ENCODE results near the gene PTPRT. TPM values are rescaled to one million over a fixed set of nuclear protein-coding genes. Genes with fewer than 3 reads are reported as not detected.

PTPRT gene
- polyA plus RNA-seq, 1 of the 3 experiments (the other 2 are of a cell fraction), result not detected

DNA sequence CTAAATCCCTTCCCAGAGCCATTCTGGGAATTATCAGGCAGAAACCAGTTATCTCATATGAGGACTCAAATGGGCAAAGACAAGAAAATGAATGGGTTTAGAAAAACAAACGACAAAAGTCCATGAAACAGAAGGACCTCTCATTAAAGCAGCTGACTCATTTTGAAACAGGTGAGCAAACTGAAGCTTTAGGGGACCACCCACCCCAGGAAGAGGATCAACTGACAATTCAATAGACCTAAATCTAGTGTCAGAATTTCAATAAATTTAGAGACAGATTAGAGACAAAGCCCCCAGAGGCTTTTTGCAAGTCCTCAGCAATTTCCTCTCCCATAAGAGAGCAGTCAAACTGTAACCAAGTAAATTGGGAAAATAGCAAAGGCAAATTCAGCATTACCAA lies 333.8 kb downstream of the PTPRT start (continued):
- no peak for TF ChIP-seq REST (IDR thresholded peaks at IDR 0.05; ENCODE audit: low read depth, low read length)
- TF ChIP-seq MEF2A (IDR thresholded peaks at IDR 0.05; ENCODE audit: borderline replicate concordance, low read depth), result no peak
- TF ChIP-seq RCOR1 (IDR thresholded peaks at IDR 0.05; ENCODE audit: low read length), result no peak

DNA sequence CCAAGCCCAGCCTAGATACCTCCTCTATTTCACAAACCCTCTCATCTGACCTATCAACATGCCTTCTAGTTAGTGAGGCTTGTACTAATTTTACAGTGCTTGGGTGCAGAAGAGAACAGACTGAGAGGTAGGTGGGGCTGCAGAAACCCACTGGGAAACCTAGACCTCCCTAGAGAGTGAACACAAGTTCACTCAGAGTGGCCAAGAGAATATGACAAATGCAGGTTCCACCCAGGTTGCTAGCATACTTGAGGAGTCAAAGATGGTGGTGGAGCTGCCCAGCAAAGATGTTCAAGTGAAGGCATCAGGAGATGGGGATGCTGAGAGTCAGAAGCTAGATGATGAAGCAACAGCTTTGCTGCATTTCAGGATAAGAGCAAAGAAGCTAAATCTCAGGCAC lies 337.0 kb downstream of the PTPRT start:
- H3K4me2 ChIP-seq, result no peak overlapping the region
- no peaks in the 10 kb centered on the region for H3K9me3 ChIP-seq
- H3K36me3 ChIP-seq (replicated peaks in 1 of 2; ENCODE audit: control insufficient read depth in 1 of 2, insufficient read depth in 2 of 2, low read length in 1 of 2), result no peaks in the 10 kb centered on the region
- H3K79me2 ChIP-seq (ENCODE audit: insufficient read depth), result no peaks in the 10 kb centered on the region
- DNase-seq, result no peak
- POLR2A ChIA-PET, result no interaction called here
- no peaks in the 10 kb centered on the region for H3K9me2 ChIP-seq
- no peaks in the 10 kb centered on the region for H3F3A ChIP-seq (replicated peaks; ENCODE audit: insufficient read depth)
- H3K4me1 ChIP-seq (ENCODE audit: control insufficient read depth in 1 of 2, insufficient read depth in 2 of 2, low read depth in 1 of 2, low read length in 1 of 2), result no peaks in the 10 kb centered on the region
- CTCF ChIA-PET, result no interaction called here
- H2AFZ ChIP-seq (ENCODE audit: low read depth), result no peak overlapping the region
- no peak for TF ChIP-seq JUND (IDR thresholded peaks at IDR 0.05)
- no peak for TF ChIP-seq EZH2phosphoT487 (IDR thresholded peaks at IDR 0.05; ENCODE audit: borderline replicate concordance, low read depth)
- TF ChIP-seq CTCF (IDR thresholded peaks at IDR 0.05), result no peak
- TF ChIP-seq IRF3 (IDR thresholded peaks at IDR 0.05; ENCODE audit: low read depth, low read length), result no peak
- H3K27me3 ChIP-seq (ENCODE audit: insufficient read depth), result no peaks in the 10 kb centered on the region
- no peak overlapping the region for H3K9ac ChIP-seq
- H3K27ac ChIP-seq (ENCODE audit: low read depth in 2 of 2, low read length in 1 of 2), result no peak overlapping the region
- H4K20me1 ChIP-seq (ENCODE audit: insufficient read depth), result no peaks in the 10 kb centered on the region
- H3K4me3 ChIP-seq (ENCODE audit: low read depth in 2 of 2, low read length in 1 of 2), result no peak overlapping the region

DNA sequence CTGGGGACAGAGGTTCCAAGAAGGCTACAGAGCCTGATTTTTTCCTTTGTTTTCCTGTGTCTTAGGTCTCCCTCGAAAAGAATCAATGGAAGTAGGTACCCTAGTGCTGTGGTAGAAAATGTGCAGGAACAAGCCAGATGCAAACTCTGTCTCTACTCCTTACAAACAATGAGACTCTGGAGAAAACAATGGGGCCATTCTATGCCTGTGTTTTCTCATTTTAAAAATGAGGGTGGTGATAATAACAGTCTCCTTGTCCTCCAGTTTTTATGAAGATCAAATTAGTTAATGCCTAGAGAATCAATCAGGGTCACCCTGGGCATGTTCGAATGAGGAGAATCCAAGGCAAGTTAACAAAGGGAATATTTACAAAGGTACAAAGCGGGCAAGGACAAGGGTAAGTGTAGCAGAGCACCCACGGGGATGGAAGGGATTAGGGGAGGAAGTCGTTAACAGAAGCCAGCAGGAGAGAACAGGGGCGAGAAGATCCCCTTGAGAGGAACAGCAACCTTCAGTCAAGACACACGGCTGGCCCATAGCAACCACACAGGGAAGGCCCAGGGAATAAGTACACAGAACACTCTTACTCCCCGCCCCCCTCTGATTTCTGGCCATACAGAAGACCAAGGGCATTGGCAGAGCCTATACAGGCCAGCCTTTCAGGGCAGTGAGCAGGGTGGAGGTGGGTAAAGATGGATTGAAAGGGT lies 342.8 kb downstream of the PTPRT start:
- POLR2A ChIA-PET, result no interaction called here
- no peak for DNase-seq
- Histone ChIP-seq H3K79me2 (ENCODE audit: insufficient read depth) (no peaks in the 10 kb centered on the region), H3K9ac (no peak overlapping the region), H3K9me3 (no peaks in the 10 kb centered on the region), H3K4me2 (no peak overlapping the region), H3K36me3 (replicated peaks in 1 of 2; ENCODE audit: control insufficient read depth in 1 of 2, insufficient read depth in 2 of 2, low read length in 1 of 2) (no peaks in the 10 kb centered on the region), H2AFZ (ENCODE audit: low read depth) (no peak overlapping the region), H3K27ac (ENCODE audit: low read depth in 2 of 2, low read length in 1 of 2) (no peak overlapping the region), H3K4me3 (ENCODE audit: low read depth in 2 of 2, low read length in 1 of 2) (no peak overlapping the region), H3F3A (replicated peaks; ENCODE audit: insufficient read depth) (no peaks in the 10 kb centered on the region), H3K27me3 (ENCODE audit: insufficient read depth) (no peaks in the 10 kb centered on the region), H3K4me1 (ENCODE audit: control insufficient read depth in 1 of 2, insufficient read depth in 2 of 2, low read depth in 1 of 2, low read length in 1 of 2) (no peaks in the 10 kb centered on the region), H4K20me1 (ENCODE audit: insufficient read depth) (no peaks in the 10 kb centered on the region), H3K9me2 (no peaks in the 10 kb centered on the region)
- CTCF ChIA-PET, result no interaction called here
- WGBS (ENCODE audit: low lambda C conversion rate), result 5% methylated on average over 8 of the region's 8 CpGs
- TF ChIP-seq REST (IDR thresholded peaks at IDR 0.05; ENCODE audit: low read depth, low read length) (no peak), RCOR1 (IDR thresholded peaks at IDR 0.05; ENCODE audit: low read length) (no peak)
- TF ChIP-seq, protein P1, sequence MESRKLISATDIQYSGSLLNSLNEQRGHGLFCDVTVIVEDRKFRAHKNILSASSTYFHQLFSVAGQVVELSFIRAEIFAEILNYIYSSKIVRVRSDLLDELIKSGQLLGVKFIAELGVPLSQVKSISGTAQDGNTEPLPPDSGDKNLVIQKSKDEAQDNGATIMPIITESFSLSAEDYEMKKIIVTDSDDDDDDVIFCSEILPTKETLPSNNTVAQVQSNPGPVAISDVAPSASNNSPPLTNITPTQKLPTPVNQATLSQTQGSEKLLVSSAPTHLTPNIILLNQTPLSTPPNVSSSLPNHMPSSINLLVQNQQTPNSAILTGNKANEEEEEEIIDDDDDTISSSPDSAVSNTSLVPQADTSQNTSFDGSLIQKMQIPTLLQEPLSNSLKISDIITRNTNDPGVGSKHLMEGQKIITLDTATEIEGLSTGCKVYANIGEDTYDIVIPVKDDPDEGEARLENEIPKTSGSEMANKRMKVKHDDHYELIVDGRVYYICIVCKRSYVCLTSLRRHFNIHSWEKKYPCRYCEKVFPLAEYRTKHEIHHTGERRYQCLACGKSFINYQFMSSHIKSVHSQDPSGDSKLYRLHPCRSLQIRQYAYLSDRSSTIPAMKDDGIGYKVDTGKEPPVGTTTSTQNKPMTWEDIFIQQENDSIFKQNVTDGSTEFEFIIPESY (IDR thresholded peaks at IDR 0.05; ENCODE audit: borderline replicate concordance, low read depth), result no peak

All from SK-N-SH (cell line).